ENCODE measurements around the gene MAN2A1.

DNA sequence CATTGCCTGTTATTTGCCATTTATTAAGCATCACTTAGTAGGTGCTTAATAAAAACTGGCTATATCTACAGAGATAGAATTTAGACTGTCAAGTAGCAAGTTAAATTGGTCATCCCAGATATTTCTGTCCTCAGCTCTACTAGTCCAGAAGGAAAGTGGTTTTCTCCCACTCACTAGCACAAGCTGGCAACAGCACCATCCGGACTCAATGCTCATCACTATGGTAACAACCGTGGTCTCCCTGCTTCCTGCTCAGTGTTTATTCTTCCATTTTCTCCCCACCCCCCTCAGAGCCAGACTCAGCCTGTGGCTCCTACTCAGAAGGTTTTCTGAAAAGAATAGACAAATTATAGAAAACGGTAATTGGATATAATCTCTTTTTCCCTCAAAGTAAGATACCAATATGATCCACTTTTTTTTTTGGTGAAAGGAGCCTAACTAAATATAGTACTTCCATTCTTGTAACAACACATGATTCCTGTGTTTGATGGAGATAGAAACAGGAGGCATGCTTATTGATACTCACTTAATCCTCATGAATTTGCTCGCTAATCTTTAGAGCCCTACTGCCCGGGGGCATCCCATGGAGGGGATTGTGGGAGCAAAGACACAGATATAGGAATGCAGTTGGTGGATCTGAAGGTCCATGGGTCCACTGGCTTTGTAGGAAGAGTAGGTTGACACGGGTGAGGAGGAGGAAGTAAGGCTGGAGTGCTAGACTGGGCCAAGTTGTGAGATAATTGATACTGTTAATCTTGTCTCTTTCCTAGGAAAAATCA is 191.4 kb downstream of the MAN2A1 start:
- no peak for TF ChIP-seq POLR2A (IDR thresholded peaks at IDR 0.05)
- TF ChIP-seq, protein P1, sequence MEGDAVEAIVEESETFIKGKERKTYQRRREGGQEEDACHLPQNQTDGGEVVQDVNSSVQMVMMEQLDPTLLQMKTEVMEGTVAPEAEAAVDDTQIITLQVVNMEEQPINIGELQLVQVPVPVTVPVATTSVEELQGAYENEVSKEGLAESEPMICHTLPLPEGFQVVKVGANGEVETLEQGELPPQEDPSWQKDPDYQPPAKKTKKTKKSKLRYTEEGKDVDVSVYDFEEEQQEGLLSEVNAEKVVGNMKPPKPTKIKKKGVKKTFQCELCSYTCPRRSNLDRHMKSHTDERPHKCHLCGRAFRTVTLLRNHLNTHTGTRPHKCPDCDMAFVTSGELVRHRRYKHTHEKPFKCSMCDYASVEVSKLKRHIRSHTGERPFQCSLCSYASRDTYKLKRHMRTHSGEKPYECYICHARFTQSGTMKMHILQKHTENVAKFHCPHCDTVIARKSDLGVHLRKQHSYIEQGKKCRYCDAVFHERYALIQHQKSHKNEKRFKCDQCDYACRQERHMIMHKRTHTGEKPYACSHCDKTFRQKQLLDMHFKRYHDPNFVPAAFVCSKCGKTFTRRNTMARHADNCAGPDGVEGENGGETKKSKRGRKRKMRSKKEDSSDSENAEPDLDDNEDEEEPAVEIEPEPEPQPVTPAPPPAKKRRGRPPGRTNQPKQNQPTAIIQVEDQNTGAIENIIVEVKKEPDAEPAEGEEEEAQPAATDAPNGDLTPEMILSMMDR (IDR thresholded peaks at IDR 0.05): no peak
- no peak for TF ChIP-seq POLR2AphosphoS5 (IDR thresholded peaks at IDR 0.05; ENCODE audit: insufficient read depth in 1 of 2, low read depth in 1 of 2)
